Heart right ventricle (tissue), 16 donors: ENCODE results near the gene RNU6-8. TPM values are rescaled to one million over a fixed set of nuclear protein-coding genes. Genes with fewer than 3 reads are reported as not detected.

ENCODE experiments used
- ATAC-seq, 8 donors: fragments of 200-7000 bp; cut with Tn5 transposase; one replicate each; pipeline ENCODE4 v1.9.1; 2020; ENCODE audit warnings: mild to moderate bottlenecking in 8 of 8, moderate library complexity in 8 of 8, moderate number of reproducible peaks in 1 of 8
- DNase-seq, 2 donors: peaks; one replicate each; pipeline ENCODE4 v3.0.0-alpha.2; 2020
- H3K27ac ChIP-seq, 10 donors: fragments of 200-600 bp; sonication (generic) in 2 of 10; one replicate each; pipeline versions ENCODE4 v1.5.0 to v1.8.0; 2020 to 2022; ENCODE audit warnings: mild to moderate bottlenecking in 3 of 10
- H3K27me3 ChIP-seq, 7 donors: fragments of 200-600 bp; one replicate each; pipeline ENCODE4 v1.8.0; 2021 to 2022; ENCODE audit warnings: mild to moderate bottlenecking in 2 of 7
- H3K36me3 ChIP-seq, 9 donors: fragments of 200-600 bp; sonication (generic) in 1 of 9; one replicate each; pipeline versions ENCODE4 v1.5.0 to v1.8.0; 2020 to 2022; ENCODE audit warnings: mild to moderate bottlenecking in 2 of 9
- H3K4me1 ChIP-seq, 9 donors: fragments of 200-600 bp; sonication (generic) in 1 of 9; one replicate each; pipeline versions ENCODE4 v1.5.0 to v1.8.0; 2020 to 2022; ENCODE audit warnings: mild to moderate bottlenecking in 4 of 9
- H3K4me3 ChIP-seq, 10 donors: fragments of 200-600 bp; sonication (generic) in 2 of 10; one replicate each; pipeline versions ENCODE4 v1.5.0 to v1.8.0; 2020 to 2022; ENCODE audit warnings: mild to moderate bottlenecking in 7 of 10, moderate library complexity in 2 of 10
- H3K9me3 ChIP-seq, 11 donors: fragments of 200-600 bp in 10 of 11; sonication (generic) in 2 of 11; one replicate each; pipeline versions ENCODE4 v1.5.0 to v1.8.0; 2013 to 2022; ENCODE audit warnings: mild to moderate bottlenecking in 2 of 11, control low read depth in 1 of 11, moderate library complexity in 1 of 11
- WGBS, 2 donors: extraction: QIAGEN DNeasy Blood & Tissue Kit; methylation state at CpG; one replicate each; pipeline ENCODE4 v1.1.7; 2013; ENCODE audit warnings: inconsistent platforms in 1 of 2; 5-methylcytosine and 5-hydroxymethylcytosine counted together
- intact Hi-C, 10 donors: fragments of 100-400 bp; cut with DNase I; formaldehyde crosslinking; loops; one replicate each; pipeline versions ENCODE4 v1.11.1 to v1.14.2; 2022
- polyA plus RNA-seq, 2 donors: library from polyadenylated mRNA; stranded (reverse); fragments of 200-250 nt; gene quantifications; one replicate each; pipeline ENCODE4 v1.2.3, GENCODE V29; 2013
- total RNA-seq, 10 donors: library from RNA; stranded (reverse); fragmentation: NEBNext Ultra II Directional in 3 of 10; extraction: Animal tissue kit (Norgen Biotek cat#: 25700) in 3 of 10; gene quantifications; one replicate each; pipeline versions ENCODE4 v1.2.1 to v1.2.4, GENCODE V29; 2021 to 2023
- TF ChIP-seq, protein P1 (sequence below), 9 donors: fragments of 200-600 bp; sonication (generic) in 2 of 9; IDR thresholded peaks; one replicate each; pipeline versions ENCODE4 v1.5.0 to v1.8.0; 2021 to 2022; ENCODE audit warnings: antibody characterized with exemption in 9 of 9, mild to moderate bottlenecking in 5 of 9, moderate library complexity in 1 of 9
- donor health status: Arrhythmogenic right ventricular cardiomyopathy.
- donor health status: ischemic (EF 13 %, LVEDD 7.1; RV severe dilation, severe dysfunction).
- donor health status: healthy with polysubstance abuse.
- donor health status: DM: no; HTN: yes; CAD: no.
- donor health status: DM: no; HTN: no; CAD: no.
- donor health status: ischemic (EF 25% LVEDD 6.9; RV normal size, moderate dysfunction).
- donor health status: ischemic (EF 25% LVEDD 5.7; RV mildly dilated, moderate dysfunction).
- donor health status: healthy.
- donor health status: DM: yes; HTN: yes; CAD: no.
- donor health status: Ischemic cardiomyopathy.
- donor health status: ischemic (EF 35%, LVEDD 5.7; RV mildly dilated, moderate dysfunction).
- donor health status: nonischemic (EF 11% LVEDD 7.7; RV severe dilation, severe dysfunction).
- donor health status: DM: yes; HTN: yes; CAD: no.
- donor health status: PGD.
- donor health status: ischemic (EF 29% LVEDD 5.4; RV normal size, mild dysfunction).
- donor health status: nonischemic (EF 23%, LVEDD 6.1; RV moderate dilation, normal function).

RNU6-8 gene
- total and polyA plus RNA-seq, 12 donors, result not detected

DNA sequence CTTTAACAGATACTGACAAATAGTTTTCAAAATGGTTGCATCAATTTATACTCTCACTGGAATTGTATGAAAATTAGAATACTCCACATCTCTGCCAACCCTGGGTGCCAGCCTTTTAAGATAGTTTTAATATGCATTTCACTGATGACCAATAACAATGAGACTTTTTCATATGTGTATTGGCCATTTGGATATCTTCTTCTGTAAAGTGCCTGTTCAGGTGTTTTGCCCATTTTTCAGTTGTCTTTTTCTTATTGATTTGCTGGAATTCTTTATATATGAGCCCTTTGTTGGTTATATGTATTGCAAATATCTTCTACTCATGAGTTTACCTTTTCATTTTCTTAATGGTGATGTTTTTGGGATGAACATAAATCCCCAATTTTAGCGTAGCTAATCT, 18.0 kb downstream of the RNU6-8 start:
- Histone ChIP-seq H3K27ac (no peak overlapping the region), H3K27me3 (no peaks in the 10 kb centered on the region), H3K9me3 (peaks cover 0 to 23% (median 9%) of the 10 kb centered on the region in 11 donors), H3K4me1 (peaks cover 0 to 7% (median 0%) of the 10 kb centered on the region in 9 donors), H3K36me3 (no peaks in the 10 kb centered on the region), H3K4me3 (no peak overlapping the region)
- TF ChIP-seq, protein P1, sequence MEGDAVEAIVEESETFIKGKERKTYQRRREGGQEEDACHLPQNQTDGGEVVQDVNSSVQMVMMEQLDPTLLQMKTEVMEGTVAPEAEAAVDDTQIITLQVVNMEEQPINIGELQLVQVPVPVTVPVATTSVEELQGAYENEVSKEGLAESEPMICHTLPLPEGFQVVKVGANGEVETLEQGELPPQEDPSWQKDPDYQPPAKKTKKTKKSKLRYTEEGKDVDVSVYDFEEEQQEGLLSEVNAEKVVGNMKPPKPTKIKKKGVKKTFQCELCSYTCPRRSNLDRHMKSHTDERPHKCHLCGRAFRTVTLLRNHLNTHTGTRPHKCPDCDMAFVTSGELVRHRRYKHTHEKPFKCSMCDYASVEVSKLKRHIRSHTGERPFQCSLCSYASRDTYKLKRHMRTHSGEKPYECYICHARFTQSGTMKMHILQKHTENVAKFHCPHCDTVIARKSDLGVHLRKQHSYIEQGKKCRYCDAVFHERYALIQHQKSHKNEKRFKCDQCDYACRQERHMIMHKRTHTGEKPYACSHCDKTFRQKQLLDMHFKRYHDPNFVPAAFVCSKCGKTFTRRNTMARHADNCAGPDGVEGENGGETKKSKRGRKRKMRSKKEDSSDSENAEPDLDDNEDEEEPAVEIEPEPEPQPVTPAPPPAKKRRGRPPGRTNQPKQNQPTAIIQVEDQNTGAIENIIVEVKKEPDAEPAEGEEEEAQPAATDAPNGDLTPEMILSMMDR (IDR thresholded peaks at IDR 0.05), result no peak
- WGBS, 2 donors, result 97% methylated on average over 1 of the region's 1 CpG
- ATAC-seq (no peak), DNase-seq (no peak)
- intact Hi-C loops, result no loop called here

DNA sequence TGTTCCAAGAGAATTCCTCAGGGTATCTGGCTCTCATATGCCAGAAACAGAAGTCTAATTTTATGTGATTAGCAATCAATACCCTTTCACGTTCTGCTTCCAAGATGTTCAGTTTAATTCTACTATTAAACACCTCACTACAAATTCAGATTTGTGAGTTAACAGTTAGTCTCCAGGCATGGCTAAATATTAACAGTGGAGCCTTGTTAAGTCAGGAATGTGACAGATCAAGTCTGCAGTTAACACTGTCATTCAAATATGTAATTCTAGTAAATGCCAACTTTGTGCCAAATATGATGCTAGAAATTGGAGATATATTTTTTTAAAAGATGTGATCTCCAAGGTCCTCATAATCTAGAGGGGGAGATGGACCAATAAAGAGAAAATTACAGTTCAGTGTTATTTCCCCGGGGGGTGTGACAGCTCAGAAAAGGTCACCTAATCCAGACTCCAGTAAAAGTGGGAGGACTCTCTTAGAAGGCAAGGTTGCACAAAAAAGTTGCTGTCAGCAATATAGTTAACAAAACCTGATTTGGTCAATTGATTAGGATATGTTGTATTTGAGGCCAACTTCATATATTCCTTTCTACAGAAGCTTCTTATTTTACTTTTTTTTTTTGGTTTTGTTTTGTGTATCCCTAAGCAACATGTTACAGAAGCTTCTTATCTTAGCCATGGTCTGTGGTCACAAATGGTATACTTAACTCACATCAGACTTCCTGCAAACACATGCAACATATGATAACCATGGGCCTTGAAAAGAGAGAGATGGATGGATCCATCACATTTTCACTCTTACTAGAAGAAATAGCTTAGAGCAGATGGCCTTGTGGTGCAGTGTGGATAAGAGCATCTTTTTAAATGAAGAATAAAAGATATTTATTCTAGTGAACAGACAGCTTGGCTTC, 19.7 kb downstream of the RNU6-8 start:
- 53 to 66% methylated on average over 2 of the region's 2 CpGs for WGBS, 2 donors
- ATAC-seq (no peak), DNase-seq (no peak)
- Histone ChIP-seq H3K27me3 (no peaks in the 10 kb centered on the region), H3K4me3 (no peak overlapping the region), H3K4me1 (peaks cover 0 to 7% (median 0%) of the 10 kb centered on the region in 9 donors), H3K9me3 (peaks cover 0 to 32% (median 13%) of the 10 kb centered on the region in 11 donors), H3K36me3 (no peaks in the 10 kb centered on the region), H3K27ac (no peak overlapping the region)
- intact Hi-C loops, result no loop called here
- TF ChIP-seq, protein P1 (IDR thresholded peaks at IDR 0.05), result no peak

DNA sequence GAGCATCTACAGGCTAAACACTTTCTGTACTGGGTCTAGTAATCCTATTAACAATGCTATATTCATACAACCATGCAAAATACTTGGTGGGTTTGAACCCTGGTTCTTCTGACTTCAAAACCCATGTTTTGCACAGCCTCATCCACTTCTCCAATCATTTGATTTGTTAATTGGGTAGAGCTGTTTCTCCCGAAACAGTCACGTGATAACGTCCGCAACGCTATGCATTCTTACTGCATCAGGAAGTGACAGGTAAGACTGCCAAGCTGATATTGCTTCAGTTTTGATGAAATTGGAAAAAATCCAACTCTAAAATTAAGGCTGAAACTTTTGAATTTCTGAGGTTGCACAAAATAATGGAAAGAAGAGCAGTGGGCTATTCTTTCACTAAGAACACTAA, 31.6 kb downstream of the RNU6-8 start:
- WGBS, 2 donors, result 54 to 56% methylated on average over 5 of the region's 5 CpGs
- no peak for ATAC-seq
- Histone ChIP-seq H3K4me1 (no peaks in the 10 kb centered on the region), H3K4me3 (no peak overlapping the region), H3K36me3 (no peaks in the 10 kb centered on the region), H3K9me3 (no peaks in the 10 kb centered on the region), H3K27me3 (no peaks in the 10 kb centered on the region), H3K27ac (no peak overlapping the region)
- TF ChIP-seq, protein P1 (IDR thresholded peaks at IDR 0.05), result no peak
- no peak for DNase-seq
- intact Hi-C loops, result no loop called here

DNA sequence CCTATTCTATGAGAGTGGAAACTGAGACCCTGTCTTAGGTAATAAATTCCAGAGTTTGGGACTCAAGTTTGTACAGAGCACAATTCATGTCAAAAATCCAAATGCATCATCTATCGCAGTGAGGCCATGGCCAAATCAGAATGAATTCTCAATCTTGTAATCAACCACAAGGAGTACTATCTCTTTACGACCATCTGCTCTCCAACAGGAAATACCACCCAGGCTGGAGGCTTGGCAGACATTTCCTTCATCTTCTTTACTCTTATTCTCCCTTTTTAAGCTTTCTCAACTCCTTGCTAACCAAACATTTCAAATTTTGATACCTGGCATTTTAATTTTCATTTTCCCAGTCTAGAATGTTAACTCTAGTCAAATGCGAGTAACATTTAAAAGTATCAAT, 33.9 kb downstream of the RNU6-8 start:
- intact Hi-C loops, result no loop called here
- TF ChIP-seq, protein P1 (IDR thresholded peaks at IDR 0.05), result no peak
- Histone ChIP-seq H3K27me3 (no peaks in the 10 kb centered on the region), H3K27ac (no peak overlapping the region), H3K4me3 (no peak overlapping the region), H3K4me1 (no peaks in the 10 kb centered on the region), H3K9me3 (no peaks in the 10 kb centered on the region), H3K36me3 (no peaks in the 10 kb centered on the region)
- WGBS, 2 donors, result 77 to 82% methylated on average over 3 of the region's 3 CpGs
- ATAC-seq, result no peak
- DNase-seq, result no peak
